IPS-18a (cell line): ENCODE results near the gene KAT2A.

ENCODE experiments used
- H3K27ac ChIP-seq: one replicate; pipeline ENCODE4 v1.5.1; 2013; ENCODE audit warnings: low read length
- H3K27me3 ChIP-seq: one replicate; pipeline ENCODE4 v1.6.1; 2013; ENCODE audit warnings: mild to moderate bottlenecking, low read length; ENCODE audit not compliant: control insufficient read depth, insufficient read depth
- H3K36me3 ChIP-seq: one replicate; pipeline ENCODE4 v1.6.1; 2013; ENCODE audit warnings: low read depth, low read length; ENCODE audit not compliant: control insufficient read depth
- H3K4me1 ChIP-seq: one replicate; pipeline ENCODE4 v1.6.1; 2013; ENCODE audit warnings: low read depth, low read length; ENCODE audit not compliant: control insufficient read depth
- H3K4me3 ChIP-seq: one replicate; pipeline ENCODE4 v1.5.1; 2013; ENCODE audit warnings: low read length
- H3K9ac ChIP-seq: one replicate; pipeline ENCODE4 v1.6.1; 2013; ENCODE audit warnings: mild to moderate bottlenecking, low read length, moderate library complexity
- H3K9me3 ChIP-seq: one replicate; pipeline ENCODE4 v1.6.1; 2013; ENCODE audit warnings: low read depth, low read length; ENCODE audit not compliant: control insufficient read depth

KAT2A gene

GRCh38 chr17:42133461-42134041 is 12.4 kb upstream of the KAT2A start:
- Histone ChIP-seq H3K36me3 (peaks cover 15% of the 10 kb centered on the region), H3K27ac (no peak overlapping the region)

GRCh38 chr17:42132941-42133340 is 11.8 kb upstream of the KAT2A start:
- peaks cover 3% of the 10 kb centered on the region for H3K4me1 ChIP-seq
- no peaks in the 10 kb centered on the region for H3K9me3 ChIP-seq
- no peak overlapping the region for H3K4me3 ChIP-seq
- no peak overlapping the region for H3K9ac ChIP-seq
- H3K27ac ChIP-seq: no peak overlapping the region
- H3K27me3 ChIP-seq: no peaks in the 10 kb centered on the region
- peaks cover 21% of the 10 kb centered on the region for H3K36me3 ChIP-seq

More at GRCh38 chr17:42133461-42134041, 12.4 kb upstream of the KAT2A start:
- Histone ChIP-seq H3K4me1 (peaks cover 3% of the 10 kb centered on the region), H3K27me3 (no peaks in the 10 kb centered on the region), H3K9ac (no peak overlapping the region), H3K4me3 (no peak overlapping the region), H3K9me3 (no peaks in the 10 kb centered on the region)

GRCh38 chr17:42131981-42132432 is 10.8 kb upstream of the KAT2A start:
- Histone ChIP-seq H3K9me3 (no peaks in the 10 kb centered on the region), H3K4me3 (no peak overlapping the region), H3K9ac (no peak overlapping the region), H3K27ac (no peak overlapping the region), H3K36me3 (peaks cover 24% of the 10 kb centered on the region), H3K4me1 (peaks cover 3% of the 10 kb centered on the region), H3K27me3 (no peaks in the 10 kb centered on the region)

DNA sequence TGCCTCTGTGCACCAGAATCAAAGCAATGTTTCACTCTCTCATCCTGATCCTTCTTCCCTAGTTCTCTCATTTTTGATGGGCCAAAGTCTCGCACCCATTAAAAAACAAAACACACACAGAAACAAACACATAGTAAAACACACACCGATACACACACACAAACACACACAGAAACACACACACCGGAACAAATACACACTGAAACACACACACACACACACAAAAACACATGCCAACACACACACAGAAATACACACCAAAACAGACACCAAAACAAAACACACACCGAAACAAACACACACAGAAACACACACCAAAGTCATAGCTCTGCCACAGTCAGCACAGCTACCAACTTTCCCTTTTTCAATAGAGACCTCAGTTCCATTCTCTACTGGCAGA is 10.1 kb upstream of the KAT2A start:
- H3K36me3 ChIP-seq: peaks cover 29% of the 10 kb centered on the region
- H3K9ac ChIP-seq: no peak overlapping the region
- H3K4me3 ChIP-seq: no peak overlapping the region
- no peak overlapping the region for H3K27ac ChIP-seq
- no peaks in the 10 kb centered on the region for H3K27me3 ChIP-seq
- no peaks in the 10 kb centered on the region for H3K9me3 ChIP-seq
- peaks cover 3% of the 10 kb centered on the region for H3K4me1 ChIP-seq

GRCh38 chr17:42130310-42130936 is 9.3 kb upstream of the KAT2A start:
- Histone ChIP-seq H3K36me3 (peaks cover 37% of the 10 kb centered on the region), H3K27ac (no peak overlapping the region)

DNA sequence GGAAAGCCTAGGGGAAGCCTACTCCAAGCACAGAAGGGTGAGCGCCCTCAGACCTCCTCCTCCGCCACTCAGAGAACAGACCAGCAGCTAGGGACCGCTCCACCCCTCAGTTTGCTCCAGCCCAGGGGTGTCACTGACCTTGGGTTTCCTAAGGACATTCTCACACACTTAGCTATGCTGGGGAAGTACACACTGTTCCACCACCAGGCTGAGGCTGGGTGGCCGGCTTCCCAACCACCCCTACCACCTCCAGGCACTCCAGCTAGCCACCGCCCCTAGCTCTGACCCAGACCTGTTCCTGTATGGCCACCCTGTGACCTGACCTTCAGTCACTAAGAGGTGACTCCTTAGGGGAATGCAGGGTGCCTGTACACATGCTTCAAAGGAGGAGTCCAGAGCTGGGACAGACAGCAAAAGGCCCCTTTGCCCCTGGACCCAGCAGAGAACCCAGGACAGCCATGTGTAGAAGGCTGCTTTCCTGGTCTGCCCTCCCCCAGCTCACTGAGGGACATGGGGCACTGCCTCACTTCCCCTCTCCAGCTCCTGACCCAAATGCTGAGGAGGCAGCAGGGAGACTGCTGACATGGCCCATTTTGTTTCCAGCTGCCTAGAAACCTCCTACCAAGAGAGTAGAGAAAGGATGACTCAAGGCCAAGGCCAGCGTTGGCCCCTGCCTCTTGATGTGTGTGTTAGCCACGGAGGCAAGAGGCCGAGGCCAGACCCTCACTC is 8.1 kb upstream of the KAT2A start:
- no peaks in the 10 kb centered on the region for H3K9me3 ChIP-seq
- H3K9ac ChIP-seq: no peak overlapping the region
- peaks cover 3% of the 10 kb centered on the region for H3K4me1 ChIP-seq
- H3K27me3 ChIP-seq: no peaks in the 10 kb centered on the region
- no peak overlapping the region for H3K4me3 ChIP-seq
- peaks cover 41% of the 10 kb centered on the region for H3K36me3 ChIP-seq
- H3K27ac ChIP-seq: no peak overlapping the region

More at GRCh38 chr17:42130310-42130936, 9.3 kb upstream of the KAT2A start:
- Histone ChIP-seq H3K4me3 (no peak overlapping the region), H3K9me3 (no peaks in the 10 kb centered on the region), H3K4me1 (peaks cover 3% of the 10 kb centered on the region), H3K9ac (no peak overlapping the region), H3K27me3 (no peaks in the 10 kb centered on the region)

GRCh38 chr17:42127414-42127813 is 6.2 kb upstream of the KAT2A start:
- no peaks in the 10 kb centered on the region for H3K4me1 ChIP-seq
- H3K9me3 ChIP-seq: no peaks in the 10 kb centered on the region
- no peaks in the 10 kb centered on the region for H3K27me3 ChIP-seq
- H3K27ac ChIP-seq: no peak overlapping the region
- no peak overlapping the region for H3K9ac ChIP-seq
- H3K36me3 ChIP-seq: peaks cover 41% of the 10 kb centered on the region
- H3K4me3 ChIP-seq: no peak overlapping the region

DNA sequence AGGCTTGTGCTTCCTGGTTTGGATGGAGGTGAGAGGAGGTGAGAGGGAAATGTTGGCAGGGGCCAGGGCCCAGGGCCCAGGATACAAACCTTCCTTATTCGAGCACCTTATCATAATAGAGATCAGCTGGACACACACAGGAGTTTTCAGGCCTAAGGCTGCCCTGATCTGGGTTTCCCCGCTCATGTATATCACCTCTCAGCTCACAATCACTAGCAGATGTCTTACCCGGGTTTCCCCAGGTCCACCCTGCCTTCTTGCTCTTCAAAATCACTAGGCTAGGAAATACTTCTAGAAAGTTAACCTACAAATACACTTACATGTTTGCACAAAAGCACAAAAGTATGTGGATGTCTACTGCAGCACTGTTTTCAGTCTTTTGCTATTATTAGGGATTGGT is 5.7 kb upstream of the KAT2A start:
- peaks cover 5% of the 10 kb centered on the region for H3K4me1 ChIP-seq
- H3K36me3 ChIP-seq: peaks cover 41% of the 10 kb centered on the region
- no peaks in the 10 kb centered on the region for H3K27me3 ChIP-seq
- no peaks in the 10 kb centered on the region for H3K9me3 ChIP-seq
- no peak overlapping the region for H3K4me3 ChIP-seq
- no peak overlapping the region for H3K27ac ChIP-seq
- no peak overlapping the region for H3K9ac ChIP-seq

DNA sequence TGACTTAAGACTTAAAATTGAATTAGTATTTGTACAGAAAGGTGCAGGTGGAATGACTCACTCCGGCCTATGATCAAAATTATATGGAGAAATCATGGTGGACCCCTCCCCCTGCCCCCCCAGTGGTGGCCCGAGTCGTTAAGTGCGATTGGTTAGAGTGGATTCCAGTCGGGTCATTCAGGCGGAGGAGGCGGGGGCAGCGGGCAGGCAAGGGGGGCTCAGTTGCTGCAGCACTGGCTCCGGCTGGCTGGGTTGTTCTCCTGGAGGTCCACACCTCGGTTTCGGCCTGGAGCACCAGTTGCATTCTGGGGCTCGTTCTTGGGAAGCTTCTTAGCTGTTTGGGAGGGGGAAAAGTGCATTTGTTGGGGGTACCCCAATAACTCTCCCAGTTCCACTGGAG is 4.4 kb upstream of the KAT2A start:
- H3K4me1 ChIP-seq: peaks cover 5% of the 10 kb centered on the region
- peaks cover 41% of the 10 kb centered on the region for H3K36me3 ChIP-seq
- H3K27ac ChIP-seq: no peak overlapping the region
- no peaks in the 10 kb centered on the region for H3K27me3 ChIP-seq
- H3K9ac ChIP-seq: no peak overlapping the region
- no peaks in the 10 kb centered on the region for H3K9me3 ChIP-seq
- no peak overlapping the region for H3K4me3 ChIP-seq

GRCh38 chr17:42124256-42124655 is 3.1 kb upstream of the KAT2A start:
- H3K9me3 ChIP-seq: no peaks in the 10 kb centered on the region
- no peak overlapping the region for H3K27ac ChIP-seq
- no peak overlapping the region for H3K4me3 ChIP-seq
- no peaks in the 10 kb centered on the region for H3K27me3 ChIP-seq
- H3K4me1 ChIP-seq: peaks cover 9% of the 10 kb centered on the region
- H3K36me3 ChIP-seq: peaks cover 33% of the 10 kb centered on the region
- no peak overlapping the region for H3K9ac ChIP-seq

DNA sequence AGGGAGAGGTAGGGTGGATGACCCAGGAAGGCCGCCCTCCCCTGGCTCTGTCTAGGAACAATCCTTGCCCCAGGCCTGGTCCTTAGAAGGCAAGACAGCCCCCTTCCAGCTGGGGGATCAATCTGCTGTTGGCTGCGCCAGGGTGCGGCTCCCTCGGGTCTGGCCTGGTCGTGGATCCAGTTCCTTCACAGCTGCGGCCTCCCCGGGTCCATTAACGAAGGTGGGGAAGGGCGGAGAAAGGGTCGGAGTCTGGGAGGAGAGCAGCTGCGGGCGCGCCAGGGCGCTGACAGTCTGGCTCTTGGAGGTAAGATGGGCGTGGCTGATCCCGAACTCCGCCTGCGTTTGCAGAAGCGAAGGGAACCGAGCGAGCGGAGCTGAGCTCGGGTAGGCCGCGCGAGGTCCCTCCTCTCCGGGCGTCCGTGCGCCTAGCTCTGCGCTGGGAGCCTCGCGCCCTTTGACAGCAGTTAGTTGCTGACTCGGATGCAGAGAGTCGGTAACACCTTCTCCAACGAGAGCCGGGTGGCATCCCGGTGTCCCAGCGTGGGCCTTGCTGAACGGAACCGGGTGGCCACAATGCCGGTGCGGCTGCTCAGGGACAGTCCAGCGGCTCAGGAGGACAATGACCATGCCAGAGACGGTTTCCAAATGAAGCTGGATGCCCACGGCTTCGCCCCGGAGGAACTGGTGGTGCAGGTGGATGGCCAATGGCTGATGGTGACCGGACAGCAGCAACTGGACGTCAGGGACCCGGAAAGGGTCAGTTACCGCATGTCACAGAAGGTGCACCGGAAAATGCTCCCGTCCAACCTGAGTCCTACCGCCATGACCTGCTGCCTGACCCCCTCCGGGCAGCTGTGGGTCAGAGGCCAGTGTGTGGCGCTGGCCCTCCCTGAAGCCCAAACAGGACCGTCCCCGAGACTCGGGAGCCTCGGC is 1.5 kb upstream of the KAT2A start, which contains the start of gene HSPB9:
HSPB9 (plus strand) TSS at position 434 of the 933 bp plus-strand sequence; CDS start at position 481, 47 bp downstream.
- H3K27me3 ChIP-seq: no peaks in the 10 kb centered on the region
- peak within 1 kb of the TSS; percentile 24 for H3K4me3 ChIP-seq
- peaks cover 9% of the 10 kb centered on the region for H3K4me1 ChIP-seq
- H3K9me3 ChIP-seq: no peaks in the 10 kb centered on the region
- H3K9ac ChIP-seq: peak within 1 kb of the TSS; percentile 81
- H3K36me3 ChIP-seq: peaks cover 18% of the 10 kb centered on the region
- H3K27ac ChIP-seq: no peak within 1 kb of the TSS
